Neutrophil (primary cell): ENCODE measurements around the gene ATP8B3.

Source experiments
- H3K27ac ChIP-seq: fragments of 200-600 bp; sonication (generic); 2 replicates; pipeline ENCODE4 v1.5.1; 2016; ENCODE audit warnings: mild to moderate bottlenecking, moderate library complexity
- H3K27me3 ChIP-seq: fragments of 200-600 bp; sonication (generic); 2 replicates; pipeline ENCODE4 v1.6.0; 2016; ENCODE audit warnings: mild to moderate bottlenecking
- H3K36me3 ChIP-seq: fragments of 200-600 bp; sonication (generic); 2 replicates; pipeline ENCODE4 v1.5.1; 2017
- H3K4me1 ChIP-seq, 2 experiments: fragments of 200-600 bp in 1 of 2; sonication (generic) in 1 of 2; 1 replicate in 1 of 2; 2 replicates in 1 of 2; pipeline versions ENCODE4 v1.5.1 to v1.6.1; 2013 to 2016; ENCODE audit warnings: low read depth in 1 of 2, low read length in 1 of 2, mild to moderate bottlenecking in 1 of 2, moderate library complexity in 1 of 2; ENCODE audit not compliant: control insufficient read depth in 1 of 2, insufficient read depth in 1 of 2
- H3K4me3 ChIP-seq, 2 experiments: fragments of 200-600 bp in 1 of 2; sonication (generic) in 1 of 2; 1 replicate in 1 of 2; 2 replicates in 1 of 2; pipeline ENCODE4 v1.5.1; 2013 to 2016; ENCODE audit warnings: low read depth in 1 of 2, low read length in 1 of 2, mild to moderate bottlenecking in 1 of 2, moderate library complexity in 1 of 2
- H3K9me3 ChIP-seq: fragments of 200-600 bp; sonication (generic); 2 replicates; pipeline ENCODE4 v1.5.1; 2016
- TF ChIP-seq, protein P1 (sequence below): fragments of 200-600 bp; sonication (generic); IDR thresholded peaks from 2 replicates; pipeline ENCODE4 v1.5.1; 2016; ENCODE audit warnings: antibody characterized with exemption

Gene ATP8B3

DNA sequence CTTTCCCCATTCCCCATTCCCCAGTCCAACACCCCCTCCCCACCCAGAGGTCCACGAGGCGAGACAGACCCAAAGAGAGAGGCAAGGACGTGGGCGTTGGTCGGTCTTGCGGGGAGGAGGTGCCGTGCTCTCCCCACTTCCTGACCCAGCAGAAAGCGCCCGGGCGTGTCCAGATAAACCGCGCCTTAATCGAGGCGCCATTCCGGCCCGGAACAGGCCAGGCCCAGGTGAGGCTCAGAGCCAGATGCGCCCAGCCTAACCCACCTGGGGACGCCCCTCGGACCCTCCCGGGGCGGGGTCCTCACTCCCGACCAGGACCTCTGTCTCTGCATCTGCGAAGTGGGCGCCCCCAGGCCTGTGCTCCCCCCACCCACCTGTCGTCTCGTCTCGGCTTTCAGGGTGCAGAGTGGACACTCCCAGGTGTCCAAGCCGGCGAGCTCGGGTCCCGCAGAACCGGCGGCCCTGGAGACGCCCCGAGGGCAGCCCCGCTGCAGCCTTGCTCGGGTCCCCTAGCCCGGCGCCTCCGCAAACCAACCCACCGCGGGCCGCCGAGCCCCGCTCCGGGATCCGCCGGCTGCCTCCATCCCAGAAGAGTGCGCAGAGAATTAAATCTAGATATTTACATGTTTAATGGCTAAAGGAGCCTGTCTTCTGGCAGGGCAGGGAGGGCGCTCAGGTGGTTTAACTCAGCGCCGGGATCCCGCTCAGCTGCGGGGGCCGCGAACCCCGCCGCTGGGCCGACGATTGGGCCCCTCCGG, 63.8 kb downstream of the ATP8B3 start:
- H3K27ac ChIP-seq: no peak overlapping the region
- H3K36me3 ChIP-seq: no peaks in the 10 kb centered on the region
- H3K4me3 ChIP-seq: no peak overlapping the region
- no peaks in the 10 kb centered on the region for H3K9me3 ChIP-seq
- peaks cover 100% of the 10 kb centered on the region for H3K27me3 ChIP-seq
- peaks cover 0 to 9% of the 10 kb centered on the region in 2 experiments for H3K4me1 ChIP-seq
- TF ChIP-seq, protein P1, sequence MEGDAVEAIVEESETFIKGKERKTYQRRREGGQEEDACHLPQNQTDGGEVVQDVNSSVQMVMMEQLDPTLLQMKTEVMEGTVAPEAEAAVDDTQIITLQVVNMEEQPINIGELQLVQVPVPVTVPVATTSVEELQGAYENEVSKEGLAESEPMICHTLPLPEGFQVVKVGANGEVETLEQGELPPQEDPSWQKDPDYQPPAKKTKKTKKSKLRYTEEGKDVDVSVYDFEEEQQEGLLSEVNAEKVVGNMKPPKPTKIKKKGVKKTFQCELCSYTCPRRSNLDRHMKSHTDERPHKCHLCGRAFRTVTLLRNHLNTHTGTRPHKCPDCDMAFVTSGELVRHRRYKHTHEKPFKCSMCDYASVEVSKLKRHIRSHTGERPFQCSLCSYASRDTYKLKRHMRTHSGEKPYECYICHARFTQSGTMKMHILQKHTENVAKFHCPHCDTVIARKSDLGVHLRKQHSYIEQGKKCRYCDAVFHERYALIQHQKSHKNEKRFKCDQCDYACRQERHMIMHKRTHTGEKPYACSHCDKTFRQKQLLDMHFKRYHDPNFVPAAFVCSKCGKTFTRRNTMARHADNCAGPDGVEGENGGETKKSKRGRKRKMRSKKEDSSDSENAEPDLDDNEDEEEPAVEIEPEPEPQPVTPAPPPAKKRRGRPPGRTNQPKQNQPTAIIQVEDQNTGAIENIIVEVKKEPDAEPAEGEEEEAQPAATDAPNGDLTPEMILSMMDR: no peak

DNA sequence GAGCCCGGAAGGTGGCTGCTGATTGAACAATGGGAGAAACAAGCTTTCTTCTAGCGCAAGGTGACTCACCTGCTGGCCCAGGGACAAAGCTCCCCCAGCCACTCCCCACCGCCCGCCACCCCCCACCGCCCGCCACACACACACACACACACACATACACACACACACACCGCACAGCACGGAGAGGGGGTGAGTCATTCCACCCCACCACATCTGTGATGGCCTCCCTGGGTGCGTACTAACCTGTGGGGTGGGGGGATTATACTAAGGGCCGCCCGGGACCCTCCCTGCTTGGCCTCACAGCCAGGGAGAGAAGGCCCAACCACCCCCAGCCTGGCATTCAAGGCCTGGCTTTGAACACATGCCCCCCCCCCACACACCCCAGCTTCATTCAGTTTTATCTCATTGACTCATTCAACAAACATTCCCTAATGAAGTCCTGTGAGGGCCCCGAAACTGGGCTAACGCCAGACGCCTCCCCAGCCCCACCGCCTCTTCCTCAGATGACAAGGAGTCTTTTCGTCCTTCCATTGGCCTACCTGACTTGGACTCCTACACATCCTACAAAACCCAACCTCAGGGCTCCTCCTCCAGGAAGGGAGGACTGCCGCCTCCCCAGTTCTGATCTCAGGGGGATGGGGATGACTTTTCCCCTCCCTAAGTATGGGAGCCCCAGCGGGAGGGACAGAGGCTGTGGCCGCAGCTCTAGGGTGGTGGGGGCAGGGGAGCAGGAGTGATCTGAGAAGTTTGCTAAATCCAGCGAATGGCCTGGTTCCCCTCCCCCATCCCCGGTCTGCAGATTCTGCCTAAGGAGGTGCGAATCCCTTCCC, 64.6 kb downstream of the ATP8B3 start:
- no peak overlapping the region for H3K27ac ChIP-seq
- H3K4me3 ChIP-seq: no peak overlapping the region
- H3K27me3 ChIP-seq: peaks cover 100% of the 10 kb centered on the region
- TF ChIP-seq, protein P1: no peak
- H3K36me3 ChIP-seq: no peaks in the 10 kb centered on the region
- peaks cover 0 to 9% of the 10 kb centered on the region in 2 experiments for H3K4me1 ChIP-seq
- H3K9me3 ChIP-seq: no peaks in the 10 kb centered on the region

DNA sequence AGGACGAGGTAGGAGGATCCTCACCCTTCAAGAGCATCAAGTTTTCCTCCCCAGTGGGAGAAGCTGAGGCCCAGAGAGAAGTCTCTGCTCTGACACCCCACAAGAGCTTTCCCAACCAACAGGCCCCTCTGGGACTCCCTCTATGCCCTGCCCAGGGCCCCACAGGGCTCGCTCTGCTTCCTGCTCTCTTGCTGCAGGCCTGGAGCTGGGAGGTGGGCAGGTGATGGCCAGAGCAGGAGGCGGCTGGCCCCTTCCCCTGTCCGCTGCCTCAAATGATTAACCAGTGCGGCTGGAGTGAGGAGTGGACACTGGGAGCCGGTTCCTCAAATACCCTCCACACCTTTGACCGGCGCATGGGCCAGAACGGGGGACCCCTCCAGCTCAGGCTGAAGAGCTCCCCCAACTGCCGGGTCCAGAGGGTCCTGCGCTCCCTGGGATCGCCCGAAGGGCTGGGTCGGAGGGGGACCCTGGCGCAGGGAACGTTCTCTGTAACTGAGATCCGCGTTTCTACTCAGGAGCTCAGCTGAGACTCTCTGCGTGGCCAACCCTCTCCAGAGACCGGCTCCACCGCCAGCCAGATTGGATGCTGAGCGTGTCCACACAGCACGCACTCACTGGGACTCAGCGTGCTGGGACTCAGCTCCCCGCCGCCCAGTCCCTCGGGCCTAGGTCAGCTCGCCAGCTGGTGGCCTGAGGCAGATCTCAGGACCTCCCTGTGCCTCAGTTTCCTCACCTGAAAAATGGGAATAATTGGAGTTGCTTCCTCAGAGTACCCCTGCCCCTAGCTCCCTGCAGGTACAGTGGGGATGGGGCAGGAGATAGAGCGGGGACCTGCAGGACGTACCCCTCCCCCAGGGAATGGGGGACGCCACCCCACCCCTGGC, 65.4 kb downstream of the ATP8B3 start:
- Histone ChIP-seq H3K27ac (no peak overlapping the region), H3K4me1 (peaks cover 0 to 4% of the 10 kb centered on the region in 2 experiments), H3K36me3 (no peaks in the 10 kb centered on the region), H3K9me3 (no peaks in the 10 kb centered on the region), H3K27me3 (peaks cover 100% of the 10 kb centered on the region), H3K4me3 (no peak overlapping the region)
- TF ChIP-seq, protein P1: no peak

DNA sequence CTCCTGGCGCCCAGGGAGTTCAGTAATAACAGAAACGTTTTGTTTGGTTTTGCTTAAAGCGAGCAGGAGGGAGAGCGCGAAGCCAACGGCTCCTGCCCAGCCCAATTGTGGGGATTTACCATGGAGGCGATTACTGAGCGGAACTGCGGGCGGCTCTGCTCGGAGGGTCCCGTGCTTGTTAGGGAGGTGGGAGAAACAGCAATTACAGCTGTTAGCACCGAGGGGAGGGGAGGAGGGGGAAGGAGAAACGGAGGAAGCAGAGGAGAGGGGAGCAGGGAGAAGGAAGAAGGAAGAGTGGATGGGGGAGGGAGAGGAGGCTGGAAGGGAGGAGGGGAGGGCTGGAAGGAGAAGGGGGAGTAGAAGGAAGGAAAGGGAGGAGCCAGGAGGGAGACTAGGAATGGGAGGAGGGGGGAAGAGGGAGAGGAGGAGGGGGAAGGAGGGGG, 66.5 kb downstream of the ATP8B3 start:
- no peaks in the 10 kb centered on the region for H3K9me3 ChIP-seq
- H3K4me3 ChIP-seq: no peak overlapping the region
- peaks cover 92% of the 10 kb centered on the region for H3K27me3 ChIP-seq

More for the DNA sequence above, 66.5 kb downstream of the ATP8B3 start:
- H3K27ac ChIP-seq: no peak overlapping the region
- TF ChIP-seq, protein P1: no peak
- peaks cover 0 to 4% of the 10 kb centered on the region in 2 experiments for H3K4me1 ChIP-seq
- H3K36me3 ChIP-seq: no peaks in the 10 kb centered on the region
